K562 (cell line): ENCODE results near the gene MAD1L1. TPM values are rescaled to one million over a fixed set of nuclear protein-coding genes. Genes with fewer than 3 reads are reported as not detected.

Experiments used
- ATAC-seq: fragments of 200-7000 bp; cut with Tn5 transposase; 3 replicates; pipeline ENCODE4 v1.9.1; 2020; ENCODE audit warnings: moderate library complexity
- BruUV-seq: library from RNA; stranded (reverse); fragments of 400-500 nt; replicated peaks from 2 replicates; lab custom pipeline; 2021; lab: Mats Ljungman, UMichigan
- CTCF ChIA-PET: fragments of 300-600 bp; formaldehyde crosslinking; extraction: SDS; loops from one replicate; lab custom pipeline; 2021; ENCODE audit warnings: low intra/inter-chr PET ratio; lab: Yijun Ruan, JAX
- POLR2A ChIA-PET: fragments of 300-600, 350-650 bp; sonication (Branson Sonifier 250); formaldehyde crosslinking; extraction: SDS; loops from one replicate; lab custom pipeline; 2021; ENCODE audit warnings: antibody characterized with exemption, inconsistent platforms; lab: Yijun Ruan, JAX
- DNase-seq, 4 experiments: peaks; one replicate each; pipeline versions ENCODE4 v3.0.0 to v3.0.0-alpha.2; 2011 to 2018; ENCODE audit warnings: low spot score in 3 of 4, mixed read lengths in 3 of 4; ENCODE audit errors: extremely low read depth in 1 of 4
- FAIRE-seq: peaks from 2 replicates; lab custom pipeline; 2011; peaks lifted over from hg19 to GRCh38; lab: Jason Lieb, UNC
- H2AFZ ChIP-seq: 2 replicates; pipeline ENCODE4 v1.6.0; 2011; ENCODE audit warnings: low read depth, low read length, control low read depth, inconsistent platforms
- H3K27ac ChIP-seq: fragments of 200-600 bp; 3 replicates; pipeline ENCODE4 v1.8.0; 2011; ENCODE audit warnings: low read depth, mild to moderate bottlenecking, control low read depth, inconsistent platforms, low read length, moderate library complexity, mixed read lengths; ENCODE audit errors: extremely low read depth
- H3K27me3 ChIP-seq, 2 experiments: fragments of 300-600 bp in 1 of 2; 2 replicates in 1 of 2; 3 replicates in 1 of 2; pipeline versions ENCODE4 v1.6.0 to v1.8.0; 2011; ENCODE audit warnings: inconsistent platforms in 2 of 2, low read length in 2 of 2, mild to moderate bottlenecking in 1 of 2, mixed read lengths in 1 of 2, moderate library complexity in 1 of 2; ENCODE audit not compliant: control insufficient read depth in 2 of 2, insufficient read depth in 2 of 2
- H3K36me3 ChIP-seq: fragments of 300-600 bp; 3 replicates; pipeline ENCODE4 v1.8.0; 2011; ENCODE audit warnings: mild to moderate bottlenecking, low read length, inconsistent platforms; ENCODE audit not compliant: control insufficient read depth, insufficient read depth
- H3K4me1 ChIP-seq, 2 experiments: fragments of 200-600 bp in 1 of 2; replicated peaks in 1 of 2; 2 replicates in 1 of 2; 3 replicates in 1 of 2; pipeline versions ENCODE4 v1.5.1 to v1.8.0; 2011; ENCODE audit warnings: inconsistent platforms in 2 of 2, low read length in 2 of 2, mild to moderate bottlenecking in 1 of 2, mixed read lengths in 1 of 2, moderate library complexity in 1 of 2; ENCODE audit not compliant: control insufficient read depth in 2 of 2, insufficient read depth in 2 of 2
- H3K4me2 ChIP-seq: 2 replicates; pipeline ENCODE4 v1.6.1; 2011; ENCODE audit warnings: low read length, control low read depth, inconsistent platforms, mixed read lengths; ENCODE audit not compliant: insufficient read depth
- H3K4me3 ChIP-seq: fragments of 200-600 bp; sonication (generic), shearing (Covaris generic); 2 replicates; pipeline ENCODE4 v1.5.1; 2016; ENCODE audit warnings: control low read depth, inconsistent platforms
- H3K79me2 ChIP-seq: fragments of 200-600 bp; 3 replicates; pipeline ENCODE4 v1.8.0; 2011; ENCODE audit warnings: low read length, inconsistent platforms; ENCODE audit not compliant: control insufficient read depth, insufficient read depth
- H3K9ac ChIP-seq, 2 experiments: 2 replicates each; pipeline versions ENCODE4 v1.6.0 to v1.6.1; 2011; ENCODE audit warnings: low read depth in 2 of 2, low read length in 2 of 2, control low read depth in 1 of 2, inconsistent platforms in 1 of 2, mild to moderate bottlenecking in 1 of 2, mixed read lengths in 1 of 2; ENCODE audit not compliant: insufficient read depth in 1 of 2
- H3K9me1 ChIP-seq: one replicate; pipeline ENCODE4 v1.6.0; 2011; ENCODE audit warnings: inconsistent platforms, mild to moderate bottlenecking, low read length, moderate library complexity; ENCODE audit not compliant: control insufficient read depth, insufficient read depth
- H3K9me3 ChIP-seq: replicated peaks from 2 replicates; pipeline ENCODE4 v1.5.1; 2011; ENCODE audit warnings: low read depth, low read length, inconsistent platforms; ENCODE audit not compliant: control insufficient read depth, insufficient read depth
- H4K20me1 ChIP-seq: replicated peaks from 2 replicates; pipeline ENCODE4 v1.6.1; 2011; ENCODE audit warnings: low read length, inconsistent platforms, mixed read lengths; ENCODE audit not compliant: control insufficient read depth, insufficient read depth
- ZBTB7A ChIP-seq: IDR thresholded peaks from 2 replicates; pipeline ENCODE4 v1.6.1; 2011; ENCODE audit warnings: low read depth, mild to moderate bottlenecking, low read length, moderate library complexity, borderline replicate concordance; ENCODE audit not compliant: control insufficient read depth
- ZMIZ1 ChIP-seq, 2 experiments: fragments of 150-350 bp in 1 of 2; IDR thresholded peaks; 2 replicates each; pipeline ENCODE4 v1.6.1; 2012 to 2016; ENCODE audit warnings: low read depth in 2 of 2, low read length in 2 of 2, mild to moderate bottlenecking in 1 of 2, moderate library complexity in 1 of 2
- ZNF589 ChIP-seq: fragments of 200-800 bp; sonication (Bioruptor generic); IDR thresholded peaks from 2 replicates; pipeline ENCODE4 v1.6.1; 2016; ENCODE audit warnings: low read depth, missing genetic modification characterization, missing compliant biosample characterization
- ZSCAN29 ChIP-seq: fragments of 450-650 bp; IDR thresholded peaks from 2 replicates; pipeline ENCODE4 v1.6.1; 2017
- WGBS: fragments of 100-300 bp; shearing (Covaris generic); methylation state at CpG from one replicate; pipeline ENCODE4 v1.1.6; 2016; ENCODE audit warnings: low coverage, mixed read lengths; ENCODE audit not compliant: insufficient coverage; ENCODE audit errors: missing lambda C conversion rate; 5-methylcytosine and 5-hydroxymethylcytosine counted together
- in situ Hi-C: fragments of 300-500 bp; cut with MboI; formaldehyde crosslinking; loops from 4 replicates; pipeline ENCODE4 v1.15.0; 2018; ENCODE audit warnings: inconsistent platforms, mixed read lengths
- intact Hi-C: fragments of 100-400 bp; cut with micrococcal nuclease; formaldehyde crosslinking; loops from 2 replicates; pipeline ENCODE4 v1.14.2; 2022
- polyA plus RNA-seq, 8 experiments: library from polyadenylated mRNA; depleted of rRNA in 4 of 8; stranded (reverse) in 5 of 8; unstranded in 3 of 8; fragments of >200 nt; fragmentation: Nextera tagmentation in 2 of 8; fragmentation: Illumina TruSeq in 1 of 8; extraction: Ambion mirVana in 2 of 8; extraction: Trizol in 1 of 8; gene quantifications; 2 replicates each; pipeline versions ENCODE4 v1.2.1 to v1.2.3, GENCODE V29; 2011 to 2014; ENCODE audit warnings: inconsistent platforms in 1 of 8, missing spikeins in 1 of 8
- total RNA-seq, 7 experiments: library from RNA; depleted of rRNA in 6 of 7; stranded (reverse); fragments of >200 nt in 6 of 7; fragmentation: Illumina TruSeq in 2 of 7; extraction: Trizol in 2 of 7; gene quantifications; 2 replicates each; pipeline versions ENCODE4 v1.2.1 to v1.2.3, GENCODE V29; 2011 to 2021; ENCODE audit warnings: low replicate concordance in 1 of 7

The MAD1L1 gene
- total and polyA plus RNA-seq, 9 of the 15 experiments (the other 6 are each of a cell fraction or from before 2014, with no cell fraction given): 1.7 to 89.7 (median 18.0) TPM

- H3K27me3 ChIP-seq: no peaks in the 10 kb centered on the region
- ChIA-PET CTCF (no interaction called here), POLR2A (no interaction called here)
- H3K79me2 ChIP-seq: no peaks in the 10 kb centered on the region
- no peak overlapping the region for H3K27ac ChIP-seq
- H3K9me3 ChIP-seq: no peaks in the 10 kb centered on the region
- H3K9ac ChIP-seq: 0 out of 4 replicates have a peak overlapping the region, but pooled peaks of 1 of the 2 experiments have one; percentile 18
- H3K36me3 ChIP-seq: no peaks in the 10 kb centered on the region
- no peak for TF ChIP-seq ZMIZ1 (IDR thresholded peaks at IDR 0.05; ENCODE audit: low read depth in 2 of 2, low read length in 2 of 2)
- TF ChIP-seq ZSCAN29: no peak
- 0 out of 2 replicates have a peak, but pooled peaks have one; percentile 3 for TF ChIP-seq ZBTB7A
- 0 out of 2 replicates have a peak, but pooled peaks have one; percentile 1 for TF ChIP-seq ZNF589
- no peak overlapping the region for H3K4me3 ChIP-seq
- no peak for FAIRE-seq
- in situ Hi-C loops (no loop called here), intact Hi-C loops (no loop called here)
- no peak overlapping the region for H3K4me2 ChIP-seq
- no peak overlapping the region for H2AFZ ChIP-seq
- 80% methylated on average over 13 of the region's 16 CpGs for WGBS
- H3K9me1 ChIP-seq: no peaks in the 10 kb centered on the region
- H3K4me1 ChIP-seq: peaks cover 9 to 54% of the 10 kb centered on the region in 2 experiments; a peak in 4 of 5 replicates
- no TSS peak for BruUV-seq
- H4K20me1 ChIP-seq: no peaks in the 10 kb centered on the region
- no peak; the same call in 2 of the 3 replicates for ATAC-seq
- DNase-seq: peak in 2 of 4 experiments; percentile 26 to 37
Observed at GRCh38 chr7:1940863-1941262, 291.9 kb downstream of the MAD1L1 start.
